Fibroblast of lung (primary cell): ENCODE data around the gene EPS8. TPM values are rescaled to one million over a fixed set of nuclear protein-coding genes. Genes with fewer than 3 reads are reported as not detected.

Experiments used
- DNase-seq, 2 donors: peaks; one replicate each; pipeline versions ENCODE4 v3.0.0 to v3.0.0-alpha.2; 2010; ENCODE audit warnings: low read depth in 2 of 2
- H2AFZ ChIP-seq: 2 replicates; pipeline ENCODE4 v1.5.1; 2012; ENCODE audit warnings: low read length, control low read depth, inconsistent platforms
- H3K27ac ChIP-seq: 2 replicates; pipeline ENCODE4 v1.5.1; 2011; ENCODE audit warnings: low read length, control low read depth; ENCODE audit not compliant: insufficient read depth
- H3K27me3 ChIP-seq: 2 replicates; pipeline ENCODE4 v1.5.1; 2011; ENCODE audit warnings: mild to moderate bottlenecking, low read length; ENCODE audit not compliant: control insufficient read depth, insufficient read depth
- H3K36me3 ChIP-seq: 2 replicates; pipeline ENCODE4 v1.5.1; 2011; ENCODE audit warnings: low read length; ENCODE audit not compliant: control insufficient read depth, insufficient read depth
- H3K4me1 ChIP-seq: 2 replicates; pipeline ENCODE4 v1.5.1; 2011; ENCODE audit warnings: low read length; ENCODE audit not compliant: control insufficient read depth, insufficient read depth; ENCODE audit errors: extremely low read depth
- H3K4me2 ChIP-seq: 2 replicates; pipeline ENCODE4 v1.5.1; 2011; ENCODE audit warnings: low read length, control low read depth; ENCODE audit not compliant: insufficient read depth; ENCODE audit errors: extremely low read depth
- H3K4me3 ChIP-seq, 4 experiments: fragments of 200-600 bp in 1 of 4; sonication (generic) in 1 of 4; replicated peaks in 1 of 4; 2 replicates each; pipeline ENCODE4 v1.5.1; 2011 to 2016; ENCODE audit warnings: low read length in 4 of 4, low read depth in 3 of 4, mild to moderate bottlenecking in 3 of 4, control low read depth in 2 of 4, inconsistent platforms in 1 of 4, mixed read lengths in 1 of 4; ENCODE audit not compliant: insufficient read depth in 1 of 4; ENCODE audit errors: control extremely low read depth in 1 of 4
- H3K79me2 ChIP-seq: 2 replicates; pipeline ENCODE4 v1.5.1; 2012; ENCODE audit warnings: mild to moderate bottlenecking, low read length, inconsistent platforms; ENCODE audit not compliant: control insufficient read depth, insufficient read depth
- H3K9ac ChIP-seq: 2 replicates; pipeline ENCODE4 v1.5.1; 2011; ENCODE audit warnings: mild to moderate bottlenecking, low read length, control low read depth; ENCODE audit not compliant: insufficient read depth
- H3K9me3 ChIP-seq: 2 replicates; pipeline ENCODE4 v1.5.1; 2012; ENCODE audit warnings: low read depth, low read length; ENCODE audit not compliant: control insufficient read depth, insufficient read depth
- H4K20me1 ChIP-seq: 2 replicates; pipeline ENCODE4 v1.5.1; 2011; ENCODE audit warnings: low read length; ENCODE audit not compliant: control insufficient read depth, insufficient read depth; ENCODE audit errors: extremely low read depth
- CTCF ChIP-seq, 2 donors: IDR thresholded peaks in 1 of 2; conservative IDR thresholded peaks in 1 of 2; 1 replicate in 1 of 2; 2 replicates in 1 of 2; pipeline ENCODE4 v1.5.1; 2011 to 2012; ENCODE audit warnings: low read length in 2 of 2, control low read depth in 1 of 2, inconsistent platforms in 1 of 2, low read depth in 1 of 2, mild to moderate bottlenecking in 1 of 2
- EZH2 ChIP-seq: IDR thresholded peaks from 2 replicates; pipeline ENCODE4 v1.5.1; 2012; ENCODE audit warnings: low read length, control low read depth, mild to moderate bottlenecking; ENCODE audit errors: missing control alignments
- polyA plus RNA-seq, 2 donors: library from polyadenylated mRNA; depleted of rRNA in 1 of 2; stranded (reverse) in 1 of 2; unstranded in 1 of 2; fragments of >200 nt; gene quantifications; 2 replicates each; pipeline ENCODE4 v1.2.1, GENCODE V29; 2011 to 2012; ENCODE audit warnings: missing spikeins in 1 of 2
- total RNA-seq: library from RNA; depleted of rRNA; stranded (reverse); fragments of >200 nt; gene quantifications from 2 replicates; pipeline ENCODE4 v1.2.1, GENCODE V29; 2014

The EPS8 gene
- total and polyA plus RNA-seq, 2 donors (not counting 1 experiment from before 2014, with no cell fraction given): 96.3 to 108 TPM

DNA sequence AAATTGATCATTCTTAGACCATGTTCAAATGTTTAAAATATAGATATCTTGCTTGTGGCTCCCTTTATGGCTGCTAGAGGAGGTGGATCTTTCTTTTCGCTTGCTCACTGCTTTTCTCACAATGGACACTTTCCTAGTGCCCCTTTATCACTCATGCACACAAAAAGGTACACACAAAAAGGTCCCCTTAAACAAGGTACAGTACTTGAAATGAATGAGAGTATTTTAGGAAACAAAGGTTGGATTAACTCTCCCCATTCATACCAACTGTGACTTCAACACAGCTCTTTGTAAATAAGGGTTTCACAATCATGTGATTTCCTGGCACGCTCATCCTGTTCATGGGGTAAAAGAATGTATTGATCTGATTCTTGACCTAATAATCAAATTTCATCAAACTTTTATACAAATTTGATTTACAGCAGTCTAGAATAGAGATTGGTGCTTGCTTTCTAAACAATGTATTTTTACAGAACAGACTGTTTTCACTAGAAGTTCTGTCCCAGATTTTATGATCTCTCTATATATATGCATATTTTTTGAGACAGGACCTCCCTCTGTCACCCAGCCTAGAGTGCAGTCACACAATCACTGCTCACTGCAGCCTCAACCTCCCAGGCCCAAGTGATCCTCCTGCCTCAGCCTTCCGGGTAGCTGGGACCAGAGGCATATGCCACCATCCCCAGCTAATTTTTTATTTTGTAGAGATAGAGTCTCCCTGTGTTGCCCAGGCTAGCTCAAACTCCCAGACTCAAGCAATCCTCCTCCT lies 34.4 kb upstream of the EPS8 start:
- Histone ChIP-seq H2AFZ (no peak overlapping the region), H3K9ac (no peak overlapping the region), H3K79me2 (no peaks in the 10 kb centered on the region), H3K9me3 (no peaks in the 10 kb centered on the region), H3K27me3 (no peaks in the 10 kb centered on the region), H3K4me1 (no peaks in the 10 kb centered on the region), H3K27ac (no peak overlapping the region), H4K20me1 (no peaks in the 10 kb centered on the region), H3K4me3 (no peak overlapping the region), H3K4me2 (no peak overlapping the region), H3K36me3 (no peaks in the 10 kb centered on the region)
- no peak for DNase-seq
- TF ChIP-seq CTCF (conservative IDR thresholded peaks at IDR 0.05 in 1 of 2, IDR thresholded peaks at IDR 0.05 in 1 of 2; ENCODE audit: low read depth in 1 of 2, low read length in 2 of 2): no peak
- no peak for TF ChIP-seq EZH2

- H4K20me1 ChIP-seq: no peaks in the 10 kb centered on the region
- no peak overlapping the region for H3K4me3 ChIP-seq
- no peaks in the 10 kb centered on the region for H3K79me2 ChIP-seq
- no peak for DNase-seq
- no peak overlapping the region for H3K9ac ChIP-seq
- H2AFZ ChIP-seq: no peak overlapping the region
- TF ChIP-seq EZH2: no peak
- no peak for TF ChIP-seq CTCF (conservative IDR thresholded peaks at IDR 0.05 in 1 of 2, IDR thresholded peaks at IDR 0.05 in 1 of 2; ENCODE audit: low read depth in 1 of 2, low read length in 2 of 2)
- H3K4me1 ChIP-seq: no peaks in the 10 kb centered on the region
- no peak overlapping the region for H3K27ac ChIP-seq
- no peaks in the 10 kb centered on the region for H3K9me3 ChIP-seq
- no peaks in the 10 kb centered on the region for H3K36me3 ChIP-seq
- H3K4me2 ChIP-seq: no peak overlapping the region
- no peaks in the 10 kb centered on the region for H3K27me3 ChIP-seq
These were observed 30.7 kb upstream of the EPS8 start for GRCh38 chr12:15819644-15820437.

GRCh38 chr12:15818418-15818817 lies 29.2 kb upstream of the EPS8 start:
- H3K9me3 ChIP-seq: no peaks in the 10 kb centered on the region
- no peak overlapping the region for H2AFZ ChIP-seq
- H3K27ac ChIP-seq: no peak overlapping the region
- no peaks in the 10 kb centered on the region for H4K20me1 ChIP-seq
- H3K4me1 ChIP-seq: no peaks in the 10 kb centered on the region
- no peak overlapping the region for H3K4me2 ChIP-seq
- DNase-seq: no peak
- no peak overlapping the region for H3K9ac ChIP-seq
- H3K4me3 ChIP-seq: no peak overlapping the region
- no peak for TF ChIP-seq CTCF (conservative IDR thresholded peaks at IDR 0.05 in 1 of 2, IDR thresholded peaks at IDR 0.05 in 1 of 2; ENCODE audit: low read depth in 1 of 2, low read length in 2 of 2)
- no peak for TF ChIP-seq EZH2
- H3K27me3 ChIP-seq: no peaks in the 10 kb centered on the region
- H3K79me2 ChIP-seq: no peaks in the 10 kb centered on the region
- H3K36me3 ChIP-seq: no peaks in the 10 kb centered on the region
